Neuronal stem cell (in vitro differentiated cells): Measurements from ENCODE around the gene CD44.

Experiments used
- DNase-seq: peaks from one replicate; pipeline ENCODE4 v3.0.0-alpha.2; 2013; ENCODE audit warnings: low spot score
- H2AFZ ChIP-seq: one replicate; pipeline ENCODE4 v1.6.1; 2013; ENCODE audit warnings: mild to moderate bottlenecking, low read length, inconsistent platforms
- H2AK5ac ChIP-seq: 2 replicates; pipeline ENCODE4 v1.6.1; 2013; ENCODE audit warnings: low read depth, mild to moderate bottlenecking, inconsistent platforms, low read length, moderate library complexity, mixed read lengths
- H2BK120ac ChIP-seq: 2 replicates; pipeline ENCODE4 v1.6.1; 2013; ENCODE audit warnings: low read depth, mild to moderate bottlenecking, inconsistent platforms, low read length, moderate library complexity, mixed read lengths
- H2BK12ac ChIP-seq: one replicate; pipeline ENCODE4 v1.6.1; 2013; ENCODE audit warnings: low read length, inconsistent platforms
- H2BK15ac ChIP-seq: 2 replicates; pipeline ENCODE4 v1.6.1; 2013; ENCODE audit warnings: mild to moderate bottlenecking, low read length, inconsistent platforms, mixed read lengths
- H2BK5ac ChIP-seq: one replicate; pipeline ENCODE4 v1.6.1; 2013; ENCODE audit warnings: inconsistent platforms, mild to moderate bottlenecking, low read length, moderate library complexity
- H3K14ac ChIP-seq: one replicate; pipeline ENCODE4 v1.6.1; 2013; ENCODE audit warnings: low read length, inconsistent platforms
- H3K18ac ChIP-seq: 2 replicates; pipeline ENCODE4 v1.6.1; 2013; ENCODE audit warnings: low read length, inconsistent platforms
- H3K23ac ChIP-seq: 2 replicates; pipeline ENCODE4 v1.6.1; 2013; ENCODE audit warnings: low read depth, mild to moderate bottlenecking, mixed read lengths, low read length, inconsistent platforms; ENCODE audit not compliant: poor library complexity
- H3K27ac ChIP-seq: replicated peaks from 3 replicates; pipeline ENCODE4 v1.5.1; 2013; ENCODE audit warnings: low read length, inconsistent platforms
- H3K27me3 ChIP-seq, 3 experiments: 2 replicates each; pipeline ENCODE4 v1.6.1; 2013; ENCODE audit warnings: low read length in 3 of 3, mild to moderate bottlenecking in 2 of 3, inconsistent platforms in 1 of 3, low read depth in 1 of 3, mixed read lengths in 1 of 3, moderate library complexity in 1 of 3; ENCODE audit not compliant: control insufficient read depth in 3 of 3, insufficient read depth in 3 of 3
- H3K36me3 ChIP-seq, 2 donors: replicated peaks in 1 of 2; 2 replicates each; pipeline ENCODE4 v1.6.1; 2013; ENCODE audit warnings: low read length in 2 of 2; ENCODE audit not compliant: control insufficient read depth in 2 of 2, insufficient read depth in 2 of 2
- H3K4ac ChIP-seq: 2 replicates; pipeline ENCODE4 v1.6.1; 2013; ENCODE audit warnings: inconsistent platforms, mild to moderate bottlenecking, low read length, moderate library complexity
- H3K4me1 ChIP-seq, 2 donors: 1 replicate in 1 of 2; 2 replicates in 1 of 2; pipeline ENCODE4 v1.6.1; 2013; ENCODE audit warnings: low read length in 2 of 2, low read depth in 1 of 2; ENCODE audit not compliant: control insufficient read depth in 2 of 2, insufficient read depth in 1 of 2
- H3K4me2 ChIP-seq: one replicate; pipeline ENCODE4 v1.6.1; 2013; ENCODE audit warnings: mild to moderate bottlenecking, low read length, inconsistent platforms; ENCODE audit not compliant: insufficient read depth, poor library complexity, severe bottlenecking
- H3K4me3 ChIP-seq, 2 donors: 2 replicates each; pipeline ENCODE4 v1.5.1; 2013; ENCODE audit warnings: low read length in 2 of 2, mild to moderate bottlenecking in 2 of 2, inconsistent platforms in 1 of 2, moderate library complexity in 1 of 2
- H3K79me1 ChIP-seq: one replicate; pipeline ENCODE4 v1.6.1; 2013; ENCODE audit warnings: low read depth, mild to moderate bottlenecking, inconsistent platforms, low read length, moderate library complexity
- H3K9ac ChIP-seq: one replicate; pipeline ENCODE4 v1.6.1; 2013; ENCODE audit warnings: mild to moderate bottlenecking, low read depth, low read length, inconsistent platforms; ENCODE audit not compliant: poor library complexity
- H3K9me3 ChIP-seq, 2 donors: replicated peaks in 1 of 2; 2 replicates each; pipeline versions ENCODE3 to v1.6.1; 2013; ENCODE audit warnings: low read length in 2 of 2, mild to moderate bottlenecking in 2 of 2, inconsistent platforms in 1 of 2, low read depth in 1 of 2, mixed read lengths in 1 of 2, moderate library complexity in 1 of 2; ENCODE audit not compliant: control insufficient read depth in 2 of 2, insufficient read depth in 1 of 2
- H4K8ac ChIP-seq: one replicate; pipeline ENCODE4 v1.6.1; 2013; ENCODE audit warnings: low read depth, mild to moderate bottlenecking, inconsistent platforms, low read length, moderate library complexity
- H4K91ac ChIP-seq: one replicate; pipeline ENCODE4 v1.6.1; 2013; ENCODE audit warnings: low read length, low read depth, mild to moderate bottlenecking, inconsistent platforms; ENCODE audit not compliant: poor library complexity
- WGBS, 2 donors: extraction: QIAGEN DNeasy Blood & Tissue Kit; methylation state at CpG; one replicate each; pipeline ENCODE4 v1.1.7; 2013; ENCODE audit warnings: missing lambda C conversion rate in 2 of 2, mixed read lengths in 1 of 2; ENCODE audit not compliant: insufficient read length in 2 of 2, insufficient replicate concordance in 1 of 2; ENCODE audit errors: extremely low coverage in 2 of 2; 5-methylcytosine and 5-hydroxymethylcytosine counted together

CD44 gene

GRCh38 chr11:35100013-35100383, 39.0 kb upstream of the CD44 start:
- Histone ChIP-seq H3K4me1 (no peaks in the 10 kb centered on the region), H3K36me3 (no peaks in the 10 kb centered on the region), H2AK5ac (no peak overlapping the region), H3K23ac (no peak overlapping the region), H3K27ac (no peak overlapping the region), H2BK5ac (no peak overlapping the region), H4K91ac (no peak overlapping the region), H3K9ac (no peak overlapping the region), H3K4ac (no peak overlapping the region), H2BK15ac (no peak overlapping the region), H2AFZ (no peak overlapping the region), H3K79me1 (no peaks in the 10 kb centered on the region), H3K18ac (no peak overlapping the region), H3K4me3 (no peak overlapping the region), H2BK120ac (no peak overlapping the region), H3K4me2 (no peak overlapping the region), H4K8ac (no peak overlapping the region), H2BK12ac (no peak overlapping the region), H3K9me3 (no peaks in the 10 kb centered on the region), H3K14ac (no peak overlapping the region), H3K27me3 (no peaks in the 10 kb centered on the region)
- WGBS, 2 donors = no CpG with 5 or more reads among the region's 6 CpGs
- no peak for DNase-seq

DNA sequence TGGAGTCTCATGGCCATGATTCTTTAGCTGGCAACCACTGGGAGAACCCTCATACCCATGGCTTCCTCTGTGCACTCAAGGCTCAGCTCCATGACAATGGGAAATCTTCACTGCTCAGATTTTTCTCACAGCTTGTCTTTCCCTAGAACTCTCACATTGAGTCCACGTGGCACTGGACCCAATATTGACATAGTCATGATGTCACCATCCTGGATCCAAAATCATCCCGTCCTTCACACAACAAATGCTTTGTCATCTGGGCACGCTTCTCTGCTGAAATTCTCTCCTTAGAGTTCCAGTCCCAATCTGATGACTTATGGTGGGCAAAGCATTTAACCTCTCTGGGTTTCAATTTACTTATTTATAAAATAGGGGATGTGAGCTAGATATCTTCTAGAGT, 37.7 kb upstream of the CD44 start:
- no peaks in the 10 kb centered on the region for H3K79me1 ChIP-seq
- no peak overlapping the region for H3K4ac ChIP-seq
- DNase-seq = no peak
- H2AFZ ChIP-seq = no peak overlapping the region
- H3K27ac ChIP-seq = no peak overlapping the region
- H3K36me3 ChIP-seq = no peaks in the 10 kb centered on the region
- no CpG with 5 or more reads among the region's 3 CpGs for WGBS, 2 donors
- H2BK120ac ChIP-seq = no peak overlapping the region
- peaks cover 0 to 5% (median 0%) of the 10 kb centered on the region in 3 experiments for H3K27me3 ChIP-seq
- H3K4me1 ChIP-seq = no peaks in the 10 kb centered on the region
- H2BK15ac ChIP-seq = no peak overlapping the region
- H2BK12ac ChIP-seq = no peak overlapping the region
- no peak overlapping the region for H4K91ac ChIP-seq
- no peak overlapping the region for H2BK5ac ChIP-seq
- no peak overlapping the region for H4K8ac ChIP-seq
- H2AK5ac ChIP-seq = no peak overlapping the region
- no peak overlapping the region for H3K18ac ChIP-seq
- H3K4me3 ChIP-seq = peak overlapping the region in 1 of 2 donors; percentile 21
- no peak overlapping the region for H3K23ac ChIP-seq
- H3K9ac ChIP-seq = no peak overlapping the region
- H3K9me3 ChIP-seq = no peaks in the 10 kb centered on the region
- H3K4me2 ChIP-seq = no peak overlapping the region
- no peak overlapping the region for H3K14ac ChIP-seq

GRCh38 chr11:35102267-35102666, 36.7 kb upstream of the CD44 start:
- Histone ChIP-seq H4K91ac (no peak overlapping the region), H2BK5ac (no peak overlapping the region), H3K4me3 (no peak overlapping the region), H3K4me1 (no peaks in the 10 kb centered on the region), H3K9ac (no peak overlapping the region), H3K27ac (no peak overlapping the region), H3K23ac (no peak overlapping the region), H2BK120ac (no peak overlapping the region), H3K27me3 (peaks cover 0 to 14% (median 0%) of the 10 kb centered on the region in 3 experiments), H3K36me3 (no peaks in the 10 kb centered on the region), H3K9me3 (no peaks in the 10 kb centered on the region), H3K79me1 (no peaks in the 10 kb centered on the region), H2BK12ac (no peak overlapping the region), H3K4me2 (no peak overlapping the region), H3K14ac (no peak overlapping the region), H4K8ac (no peak overlapping the region), H2AFZ (no peak overlapping the region), H2BK15ac (no peak overlapping the region), H3K4ac (no peak overlapping the region), H3K18ac (no peak overlapping the region), H2AK5ac (no peak overlapping the region)
- no peak for DNase-seq
- WGBS, 2 donors = no CpG with 5 or more reads among the region's 2 CpGs

DNA sequence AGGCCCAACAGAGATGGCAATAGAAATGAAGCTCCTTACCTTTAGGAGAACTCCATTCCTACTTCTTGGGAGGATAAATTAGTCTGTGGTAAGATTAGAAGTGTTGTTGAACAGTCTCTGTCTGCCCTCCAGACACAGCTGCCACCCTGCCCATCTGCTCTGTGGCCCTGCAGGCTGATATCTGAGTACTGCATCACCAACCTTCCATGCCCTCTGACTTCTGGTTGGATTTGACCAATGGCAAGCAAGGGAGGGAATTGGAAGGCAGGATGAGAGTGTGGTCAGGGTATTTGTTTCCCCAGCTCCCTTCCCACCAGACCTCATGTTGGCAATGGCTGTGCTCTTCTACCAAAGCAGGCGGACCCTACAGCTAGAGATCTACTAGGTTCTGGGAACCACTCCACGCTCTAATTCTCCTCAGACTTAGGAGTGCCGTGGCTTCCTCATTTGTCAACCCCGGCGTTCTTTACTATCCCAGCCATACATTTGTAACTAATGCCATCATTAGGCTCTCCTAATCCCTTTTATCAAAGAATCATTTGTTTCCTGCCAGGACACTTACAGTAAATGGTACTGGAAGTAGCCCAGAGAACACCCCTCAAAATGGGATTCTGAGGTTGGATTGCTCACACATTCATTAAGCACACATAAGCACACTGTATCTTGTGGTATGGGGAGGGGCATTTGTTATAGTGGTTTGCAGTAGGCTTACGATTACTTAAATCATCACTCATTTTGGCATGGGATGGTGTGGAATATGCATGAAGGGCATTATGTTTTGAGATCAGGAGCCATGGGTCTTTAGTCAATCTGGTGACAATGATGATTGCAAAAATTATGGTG, 35.4 kb upstream of the CD44 start:
- H3K4ac ChIP-seq = no peak overlapping the region
- H3K9me3 ChIP-seq = no peaks in the 10 kb centered on the region
- H3K27ac ChIP-seq = no peak overlapping the region
- H2BK12ac ChIP-seq = no peak overlapping the region
- H3K14ac ChIP-seq = no peak overlapping the region
- no peak for DNase-seq
- H3K36me3 ChIP-seq = no peaks in the 10 kb centered on the region
- no peak overlapping the region for H3K9ac ChIP-seq
- H2BK120ac ChIP-seq = no peak overlapping the region
- peaks cover 0 to 14% (median 0%) of the 10 kb centered on the region in 3 experiments for H3K27me3 ChIP-seq
- H3K18ac ChIP-seq = no peak overlapping the region
- H3K4me2 ChIP-seq = no peak overlapping the region
- H4K91ac ChIP-seq = no peak overlapping the region
- H3K4me3 ChIP-seq = no peak overlapping the region
- no CpG with 5 or more reads among the region's 6 CpGs for WGBS, 2 donors
- H3K79me1 ChIP-seq = no peaks in the 10 kb centered on the region
- no peaks in the 10 kb centered on the region for H3K4me1 ChIP-seq
- no peak overlapping the region for H4K8ac ChIP-seq
- H2BK5ac ChIP-seq = no peak overlapping the region
- no peak overlapping the region for H2AK5ac ChIP-seq
- no peak overlapping the region for H2BK15ac ChIP-seq
- no peak overlapping the region for H2AFZ ChIP-seq
- no peak overlapping the region for H3K23ac ChIP-seq
